Endodermal cell (in vitro differentiated cells): ENCODE measurements around the gene CEBPG. TPM values are rescaled to one million over a fixed set of nuclear protein-coding genes. Genes with fewer than 3 reads are reported as not detected.

Experiments
- DNase-seq: peaks from one replicate; pipeline ENCODE4 v3.0.0-alpha.2; 2017
- H3K27ac ChIP-seq: 2 replicates; pipeline ENCODE4 v1.5.1; 2013; ENCODE audit warnings: mild to moderate bottlenecking, low read depth, low read length, moderate library complexity
- H3K27me3 ChIP-seq: 2 replicates; pipeline ENCODE4 v1.6.1; 2013; ENCODE audit warnings: mild to moderate bottlenecking, low read length, moderate library complexity; ENCODE audit not compliant: insufficient read depth, control insufficient read depth, poor library complexity, severe bottlenecking
- H3K36me3 ChIP-seq: 2 replicates; pipeline ENCODE4 v1.7.0; 2013; ENCODE audit warnings: mild to moderate bottlenecking, low read length, moderate library complexity; ENCODE audit not compliant: control insufficient read depth, insufficient read depth
- H3K4me1 ChIP-seq: one replicate; pipeline ENCODE4 v1.7.0; 2013; ENCODE audit warnings: low read length; ENCODE audit not compliant: control insufficient read depth, insufficient read depth
- H3K4me3 ChIP-seq: 2 replicates; pipeline ENCODE4 v1.5.1; 2013; ENCODE audit warnings: mild to moderate bottlenecking, low read length, moderate library complexity
- H3K9ac ChIP-seq: 2 replicates; pipeline ENCODE4 v1.6.1; 2013; ENCODE audit warnings: mild to moderate bottlenecking, low read length, moderate library complexity; ENCODE audit not compliant: poor library complexity, severe bottlenecking; ENCODE audit errors: extremely low read depth
- H3K9me3 ChIP-seq: 2 replicates; pipeline ENCODE4 v1.6.1; 2013; ENCODE audit warnings: mild to moderate bottlenecking, low read length, moderate library complexity; ENCODE audit not compliant: control insufficient read depth
- H3K27ac Mint-ChIP-seq: 2 replicates; pipeline ENCODE4 v1.8.0; 2020; ENCODE audit warnings: mixed read lengths
- H3K27me3 Mint-ChIP-seq: 2 replicates; pipeline ENCODE4 v1.8.0; 2021; ENCODE audit warnings: mild to moderate bottlenecking, mixed read lengths; ENCODE audit not compliant: insufficient read depth
- H3K36me3 Mint-ChIP-seq: 2 replicates; pipeline ENCODE4 v1.8.0; 2020; ENCODE audit warnings: low read depth, mixed read lengths
- H3K4me1 Mint-ChIP-seq: 2 replicates; pipeline ENCODE4 v1.8.0; 2020; ENCODE audit warnings: mixed read lengths
- H3K4me3 Mint-ChIP-seq: 2 replicates; pipeline ENCODE4 v1.8.0; 2020; ENCODE audit warnings: mild to moderate bottlenecking, moderate library complexity, mixed read lengths
- H3K9me3 Mint-ChIP-seq: 2 replicates; pipeline ENCODE4 v1.8.0; 2020; ENCODE audit warnings: mild to moderate bottlenecking, mixed read lengths
- CTCF ChIP-seq: fragments of 200-600 bp; sonication (generic); conservative IDR thresholded peaks from 2 replicates; pipeline ENCODE4 v1.5.0; 2021; ENCODE audit warnings: antibody characterized with exemption, mild to moderate bottlenecking
- WGBS, 2 experiments: methylation state at CpG; one replicate each; pipeline versions ENCODE4 v1.1.5 to v1.1.7; 2013; ENCODE audit warnings: missing lambda C conversion rate in 2 of 2, mixed read lengths in 1 of 2; ENCODE audit not compliant: insufficient coverage in 1 of 2, insufficient read length in 1 of 2; 5-methylcytosine and 5-hydroxymethylcytosine counted together
- total RNA-seq, 2 donors: library from RNA; stranded (reverse); fragmentation: NEBNext Ultra II Directional in 1 of 2; extraction: Animal tissue kit (Norgen Biotek cat#: 25700) in 1 of 2; gene quantifications; 2 replicates in 1 of 2; 3 replicates in 1 of 2; pipeline ENCODE4 v1.2.1, GENCODE V29; 2021

The CEBPG gene
- total RNA-seq, 2 donors from 2014 or later, result 31.9 to 33.8 TPM

- Histone ChIP-seq H3K36me3 (no peaks in the 10 kb centered on the region), H3K9ac (no peak overlapping the region), H3K27ac (no peak overlapping the region), H3K9me3 (no peaks in the 10 kb centered on the region), H3K27me3 (no peaks in the 10 kb centered on the region), H3K4me1 (no peaks in the 10 kb centered on the region), H3K4me3 (no peak overlapping the region)
- Mint-ChIP-seq H3K27ac (no peak overlapping the region), H3K9me3 (no peaks in the 10 kb centered on the region), H3K36me3 (no peaks in the 10 kb centered on the region), H3K4me3 (no peak overlapping the region), H3K27me3 (no peaks in the 10 kb centered on the region), H3K4me1 (no peaks in the 10 kb centered on the region)
- no peak for TF ChIP-seq CTCF
- DNase-seq, result no peak
- WGBS, 2 experiments, result 94 to 97% methylated on average over 4 of the region's 4 CpGs
Observed at GRCh38 chr19:33333151-33333550, 40.4 kb upstream of the CEBPG start.

- no peaks in the 10 kb centered on the region for H3K4me1 Mint-ChIP-seq
- 84% methylated on average over 2 of the region's 3 CpGs; no CpG with 5 or more reads in 1 of the 2 experiments for WGBS, 2 experiments
Observed at GRCh38 chr19:33333642-33334041, 39.9 kb upstream of the CEBPG start.

GRCh38 chr19:33334271-33334670 lies 39.2 kb upstream of the CEBPG start:
- Histone ChIP-seq H3K36me3 (no peaks in the 10 kb centered on the region), H3K27me3 (no peaks in the 10 kb centered on the region), H3K27ac (no peak overlapping the region), H3K9me3 (no peaks in the 10 kb centered on the region), H3K4me3 (no peak overlapping the region), H3K4me1 (no peaks in the 10 kb centered on the region), H3K9ac (no peak overlapping the region)
- no peaks in the 10 kb centered on the region for H3K4me1 Mint-ChIP-seq
- TF ChIP-seq CTCF, result no peak
- H3K4me3 Mint-ChIP-seq, result no peak overlapping the region
- peaks cover 6% of the 10 kb centered on the region for H3K27me3 Mint-ChIP-seq
- no peaks in the 10 kb centered on the region for H3K9me3 Mint-ChIP-seq
- WGBS, 2 experiments, result 94 to 97% methylated on average over 2 to 3 of the region's 3 CpGs
- DNase-seq, result no peak
- H3K27ac Mint-ChIP-seq, result no peak overlapping the region
- H3K36me3 Mint-ChIP-seq, result no peaks in the 10 kb centered on the region

More at GRCh38 chr19:33333642-33334041, 39.9 kb upstream of the CEBPG start:
- no peaks in the 10 kb centered on the region for H3K36me3 Mint-ChIP-seq
- H3K36me3 ChIP-seq, result no peaks in the 10 kb centered on the region
- H3K4me3 ChIP-seq, result no peak overlapping the region
- no peak overlapping the region for H3K4me3 Mint-ChIP-seq
- DNase-seq, result no peak
- H3K27me3 ChIP-seq, result no peaks in the 10 kb centered on the region
- H3K9me3 Mint-ChIP-seq, result no peaks in the 10 kb centered on the region
- H3K27me3 Mint-ChIP-seq, result no peaks in the 10 kb centered on the region
- H3K27ac ChIP-seq, result no peak overlapping the region
- no peak overlapping the region for H3K27ac Mint-ChIP-seq
- no peaks in the 10 kb centered on the region for H3K4me1 ChIP-seq
- TF ChIP-seq CTCF, result no peak
- no peaks in the 10 kb centered on the region for H3K9me3 ChIP-seq
- H3K9ac ChIP-seq, result no peak overlapping the region
